G401.6 (cell line): Measurements from ENCODE around the gene PCSK4.

Source experiments
- FAIRE-seq: peaks from 2 replicates; lab custom pipeline; 2012; peaks lifted over from hg19 to GRCh38; lab: Jason Lieb, UNC

Gene PCSK4

GRCh38 chr19:1435378-1435989, 54.7 kb downstream of the PCSK4 start:
- no peak for FAIRE-seq

- no peak for FAIRE-seq
Measured at GRCh38 chr19:1434577-1435060, 55.5 kb downstream of the PCSK4 start.

- FAIRE-seq = no peak
Measured at GRCh38 chr19:1434040-1434366, 56.1 kb downstream of the PCSK4 start.

- FAIRE-seq = no peak
Measured at GRCh38 chr19:1433119-1434039, 56.8 kb downstream of the PCSK4 start.

- FAIRE-seq = no peak
Measured at GRCh38 chr19:1432507-1432887, 57.7 kb downstream of the PCSK4 start.

- no peak for FAIRE-seq
Measured at GRCh38 chr19:1431759-1432506, 58.2 kb downstream of the PCSK4 start.
